EL (cell line): ENCODE results near the gene OSGIN1.
"Not testable (repeated sequence)": the region's sequence is repeated elsewhere in the genome, so short reads cannot be mapped to it uniquely, and the experiment has no call there.

Experiments used
- DNase-seq: peaks from one replicate; pipeline ENCODE4 v3.0.0-alpha.2; 2016

Gene OSGIN1

DNA sequence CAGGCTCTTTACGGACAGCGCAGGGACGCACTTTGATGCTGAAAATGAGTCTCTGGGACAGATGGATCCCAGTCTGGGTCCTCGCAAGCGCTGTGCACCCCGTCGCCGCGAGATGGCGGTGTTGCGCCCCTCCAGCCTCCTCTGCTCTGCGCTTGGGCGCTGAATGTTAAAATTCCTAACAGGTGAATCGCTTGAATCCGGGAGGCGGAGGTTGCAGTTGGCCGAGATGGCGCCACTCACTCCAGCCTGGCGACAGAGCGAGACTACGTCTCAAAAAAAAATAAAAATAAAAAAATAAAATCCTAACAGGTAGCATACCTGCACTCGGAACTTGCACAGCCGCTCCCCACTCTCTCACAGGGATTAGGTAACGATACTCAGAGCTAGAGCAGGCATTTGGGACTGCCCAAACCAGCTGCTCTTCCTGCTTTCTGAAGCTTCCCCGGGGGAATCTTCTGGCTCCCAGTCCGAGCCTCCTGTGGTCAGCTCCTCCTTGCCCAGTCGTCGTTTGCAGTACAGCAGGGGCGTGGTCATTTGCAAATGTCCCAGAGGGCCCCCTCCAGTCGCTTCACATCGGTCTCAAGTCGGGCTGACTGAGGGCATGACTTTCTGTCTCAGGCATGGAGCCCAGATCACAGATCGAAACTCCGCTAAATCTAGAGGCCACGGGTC lies 26.2 kb upstream of the OSGIN1 start:
- DNase-seq = peak; percentile 78

DNA sequence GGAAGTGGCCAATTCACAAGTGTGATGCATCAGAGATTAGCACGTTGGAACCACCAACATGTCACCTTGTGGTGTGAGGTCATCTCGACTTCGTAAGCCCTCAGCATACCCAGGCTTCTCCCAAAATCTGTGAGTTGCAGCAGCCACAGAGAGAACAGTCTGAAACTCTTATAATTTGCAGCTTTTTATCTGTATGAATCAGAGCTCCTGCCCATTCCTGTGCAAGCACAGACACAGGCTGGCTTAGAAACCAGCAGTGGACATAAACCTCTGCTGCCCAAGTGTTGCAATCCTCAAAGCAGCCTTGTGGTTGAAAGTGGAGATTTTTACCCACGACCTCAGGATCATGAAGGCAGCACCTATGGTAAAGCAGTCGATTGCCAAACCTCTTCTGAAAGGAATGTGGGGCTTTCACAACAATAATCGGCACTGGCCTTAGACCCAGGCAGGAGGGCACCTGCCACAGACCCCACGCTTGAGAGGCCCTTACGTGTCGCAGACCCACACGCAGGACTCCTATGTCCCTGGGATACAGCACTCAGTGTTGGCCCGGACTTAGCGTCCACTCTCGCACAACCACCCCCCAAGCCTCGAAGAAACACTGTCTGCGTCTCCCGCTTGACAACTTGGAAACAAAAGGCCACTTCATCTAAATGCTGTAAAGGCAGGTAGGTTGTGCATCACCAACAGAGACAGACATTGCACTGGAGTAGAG lies 24.5 kb upstream of the OSGIN1 start:
- DNase-seq = peak; percentile 35

DNA sequence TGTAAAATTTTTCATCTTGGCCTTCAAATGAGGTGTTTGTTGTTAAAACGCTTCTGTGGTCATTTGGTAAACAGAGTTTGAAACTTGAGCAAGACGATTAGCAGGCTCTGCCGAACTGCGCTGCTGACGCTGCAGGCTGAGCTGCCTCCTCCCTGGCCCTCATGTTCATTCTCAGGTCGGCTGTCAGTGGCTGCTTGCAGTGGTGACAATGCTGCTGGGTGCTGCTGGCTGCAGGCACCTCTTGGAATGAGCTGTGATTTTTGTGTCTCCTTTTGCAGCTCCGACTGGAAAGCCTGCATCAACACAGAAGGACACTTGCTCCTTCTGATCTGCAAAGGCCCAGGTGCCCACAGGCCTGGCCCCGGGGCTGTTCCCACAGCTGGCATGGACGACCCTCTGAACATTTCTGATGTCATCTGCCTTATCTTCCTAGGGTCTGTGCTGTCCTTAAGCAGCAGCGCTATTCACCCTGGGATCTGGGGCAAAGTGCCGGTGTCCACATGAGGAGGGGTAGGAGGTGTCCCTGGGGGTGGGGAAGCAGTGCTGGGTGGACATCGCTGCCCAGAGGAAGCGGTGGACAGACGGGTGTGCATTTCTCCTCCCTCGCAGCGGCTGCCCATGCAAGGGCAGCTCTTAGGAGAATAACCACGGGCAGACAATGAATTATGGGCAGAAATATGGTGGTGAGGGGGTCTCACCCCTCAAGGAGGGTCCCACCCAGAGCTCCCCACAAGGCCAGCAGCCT lies 23.1 kb upstream of the OSGIN1 start:
- DNase-seq = no peak

DNA sequence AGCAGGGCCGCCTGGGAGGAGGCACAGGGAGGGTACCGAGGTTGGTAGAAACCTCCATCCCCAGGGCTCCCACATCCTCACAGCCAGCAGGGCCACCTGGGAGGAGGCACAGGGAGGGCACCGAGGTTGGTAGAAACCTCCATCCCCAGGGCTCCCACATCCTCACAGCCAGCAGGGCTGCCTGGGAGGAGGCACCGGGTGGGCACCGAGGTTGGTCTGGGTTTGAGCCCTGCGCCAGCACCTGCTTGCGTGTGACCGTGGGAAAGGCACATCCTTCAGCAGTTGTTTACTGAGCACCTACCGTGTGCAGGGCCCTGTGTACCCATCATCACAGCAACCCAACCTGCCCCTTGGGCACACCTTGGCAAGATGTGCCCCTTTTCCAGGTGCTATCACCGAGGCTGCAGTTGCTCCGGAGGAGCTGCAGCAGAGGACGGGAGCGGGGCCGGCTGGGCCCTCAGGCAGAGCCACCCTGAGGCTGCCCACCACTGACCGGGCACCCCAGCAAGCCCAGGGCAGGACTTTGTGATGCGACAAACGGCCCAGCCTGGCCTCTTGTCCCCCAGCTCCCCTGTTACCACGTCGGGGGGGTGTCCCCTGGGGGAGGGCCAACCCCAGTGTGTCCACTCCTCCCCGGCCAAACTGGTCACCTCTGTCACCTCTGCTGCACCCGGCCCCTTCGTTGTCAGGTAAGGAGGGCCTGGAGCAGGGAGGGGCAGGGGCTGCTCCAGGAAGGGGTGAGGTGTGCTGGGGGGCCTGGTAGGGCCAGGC lies 22.1 kb upstream of the OSGIN1 start:
- DNase-seq = no peak

DNA sequence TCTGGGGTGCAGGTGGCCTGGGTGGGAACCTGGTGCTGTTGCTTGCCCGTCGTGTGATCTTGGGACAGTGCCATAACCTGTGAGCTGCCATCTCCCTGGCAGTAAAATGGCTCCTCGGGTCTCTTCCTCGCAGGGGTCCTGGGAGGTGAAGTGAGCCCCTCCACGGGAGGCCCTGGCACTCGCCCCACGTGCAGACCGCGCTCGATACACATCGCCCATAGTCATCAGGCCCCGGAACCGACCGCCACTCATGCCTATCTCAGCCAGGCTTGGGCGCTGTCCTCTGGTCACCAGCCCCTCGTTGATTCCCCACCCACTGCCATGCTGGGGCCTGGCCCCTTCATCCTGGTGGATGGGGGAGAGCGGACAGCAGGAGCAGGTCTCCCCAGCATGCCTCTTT lies 21.5 kb upstream of the OSGIN1 start:
- DNase-seq = no peak

DNA sequence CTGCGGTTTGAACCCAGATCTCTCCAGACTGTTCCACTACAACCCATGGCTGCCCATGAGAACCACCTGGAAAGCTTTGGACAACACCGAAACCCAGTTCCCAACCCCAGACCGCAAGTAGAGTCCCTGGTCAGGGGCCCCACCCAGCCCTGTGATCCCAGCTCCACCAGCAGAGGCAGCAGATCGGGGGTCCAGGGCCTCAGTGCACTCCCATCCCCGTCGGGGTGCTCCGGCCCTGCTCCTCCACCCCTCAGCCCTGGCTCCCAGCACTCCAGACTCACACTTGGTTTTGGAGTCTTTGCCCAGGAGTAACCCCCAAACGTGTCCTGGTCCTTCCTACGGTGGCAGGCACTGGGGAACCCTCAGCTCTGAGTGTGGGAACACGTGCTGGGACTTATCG lies 20.7 kb upstream of the OSGIN1 start:
- no peak for DNase-seq

DNA sequence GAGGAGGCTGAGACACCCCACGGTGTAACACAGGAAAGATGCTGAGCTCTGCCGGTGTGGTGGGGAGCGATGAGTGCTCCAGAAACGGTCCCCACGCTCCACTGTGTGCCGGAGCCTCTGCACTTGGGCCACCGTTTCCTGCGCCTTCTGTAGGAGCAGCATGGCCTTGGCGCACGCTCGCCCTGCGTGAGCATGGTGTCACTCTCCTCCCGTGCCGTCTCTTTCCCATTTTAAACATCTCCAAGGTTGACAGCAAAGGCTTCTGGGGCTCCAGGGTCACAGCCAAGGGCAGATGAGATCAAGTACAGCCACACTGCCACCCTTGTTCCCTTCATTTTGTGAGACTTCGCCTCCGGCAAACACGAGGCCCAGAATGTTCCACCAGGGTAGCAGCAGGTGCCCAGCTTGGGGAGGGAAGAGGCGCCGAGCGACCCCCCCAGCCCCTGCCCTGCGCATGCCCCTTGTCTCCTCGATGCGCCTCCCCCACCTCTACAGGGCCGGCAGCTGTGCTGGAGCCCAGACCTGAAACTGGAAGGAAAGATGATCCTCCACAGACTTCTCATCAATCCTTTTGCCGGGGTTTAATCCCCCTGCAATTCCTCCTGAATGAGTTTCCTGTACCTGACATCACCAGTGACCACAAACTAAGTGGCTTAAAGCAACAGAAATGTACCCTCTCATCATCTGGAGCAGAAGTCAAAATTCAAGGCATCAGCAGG lies 19.9 kb upstream of the OSGIN1 start:
- DNase-seq = no peak

DNA sequence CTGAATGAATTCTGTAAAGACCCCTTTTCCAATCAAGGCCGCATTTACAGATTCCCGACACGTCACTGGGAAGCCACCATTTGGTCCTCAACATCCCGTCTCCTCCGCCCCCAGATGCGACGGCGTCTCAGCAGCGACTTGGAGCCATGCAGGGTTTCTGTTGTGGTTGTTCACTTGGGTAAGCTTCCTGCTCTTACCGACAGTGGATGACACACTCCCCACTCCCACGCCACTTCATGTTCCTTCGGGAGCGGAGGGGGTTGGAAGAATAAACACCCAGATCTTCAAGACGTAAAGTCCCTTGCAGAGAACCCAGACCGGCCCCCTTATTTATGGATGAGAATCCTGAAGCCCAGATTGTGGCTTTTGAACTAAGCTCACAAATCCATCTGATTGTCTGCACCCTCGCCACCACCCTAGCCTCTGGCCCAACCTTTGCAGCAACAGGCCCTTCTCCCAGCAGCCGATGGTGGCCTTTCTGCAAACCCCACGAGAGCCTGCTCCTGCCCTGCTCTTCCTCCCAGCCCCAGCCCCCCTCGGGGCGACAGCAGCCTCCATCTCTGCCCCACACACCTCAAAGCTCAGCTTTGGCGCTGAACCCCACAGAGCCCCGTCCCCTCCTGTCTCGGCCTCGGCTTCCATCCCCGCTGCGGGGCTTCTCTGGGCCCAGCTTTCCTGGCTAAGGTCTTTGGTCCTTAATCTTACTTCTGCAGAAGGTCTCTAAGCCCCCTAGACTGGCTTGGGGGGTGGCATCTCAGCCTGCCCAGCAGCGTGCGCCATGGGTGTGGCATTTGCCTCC lies 19.0 kb upstream of the OSGIN1 start:
- DNase-seq = no peak

DNA sequence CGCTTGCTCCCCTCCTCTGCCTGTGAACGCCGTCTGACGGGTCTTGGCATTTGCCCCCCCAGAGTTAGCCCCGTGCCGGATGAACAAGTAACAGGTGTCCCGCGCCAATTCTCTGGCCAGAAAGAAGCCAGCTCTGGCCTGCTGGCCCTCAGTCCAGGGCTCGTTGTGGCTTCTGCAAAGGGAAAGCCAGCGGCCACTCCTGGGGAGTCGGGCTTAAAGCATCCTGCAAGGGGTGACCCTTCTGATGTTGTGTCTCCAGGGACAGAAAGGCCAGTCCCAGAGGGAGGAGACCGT lies 18.4 kb upstream of the OSGIN1 start:
- DNase-seq = no peak

DNA sequence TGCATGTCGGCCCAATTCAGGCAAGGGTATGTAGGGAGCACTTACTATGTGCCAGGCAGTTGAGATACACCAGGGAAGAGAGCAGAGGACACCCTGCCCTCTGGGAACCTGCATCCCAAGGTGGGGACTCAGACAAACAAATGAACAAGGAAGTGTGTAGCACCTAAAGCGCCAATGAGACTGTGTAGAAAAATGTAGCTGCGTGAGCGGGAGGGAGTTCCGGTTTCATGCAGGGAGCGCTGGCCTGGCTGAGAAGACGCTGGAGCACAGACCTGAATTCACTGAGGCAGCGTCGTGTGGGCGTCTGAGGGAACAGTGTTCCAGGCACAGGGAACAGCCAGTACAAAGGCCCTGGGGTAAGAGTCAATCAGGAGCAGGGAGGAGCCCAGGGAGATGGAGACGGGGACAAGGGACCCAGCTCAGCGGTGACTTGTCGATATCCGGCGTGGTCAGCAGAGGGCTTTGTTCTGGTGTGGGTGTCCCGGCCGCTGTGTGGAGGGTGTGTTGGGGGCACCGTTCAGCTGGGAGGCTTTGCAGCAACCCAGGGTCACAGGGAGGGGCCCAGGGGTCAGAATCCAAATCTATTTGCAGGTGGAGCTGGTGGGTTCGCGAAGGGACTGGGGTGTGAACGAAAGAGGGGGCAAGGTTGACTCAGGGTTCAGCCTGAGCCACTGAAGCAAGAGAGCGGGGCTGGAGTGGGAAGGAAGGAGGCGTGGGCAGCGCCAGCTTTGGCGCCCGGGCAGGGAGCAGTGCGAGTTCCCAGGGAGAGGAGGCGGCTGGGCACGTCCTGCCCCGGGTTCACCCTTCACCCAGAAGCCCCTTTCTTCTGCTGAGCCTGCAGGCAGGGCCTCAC lies 17.8 kb upstream of the OSGIN1 start:
- no peak for DNase-seq

DNA sequence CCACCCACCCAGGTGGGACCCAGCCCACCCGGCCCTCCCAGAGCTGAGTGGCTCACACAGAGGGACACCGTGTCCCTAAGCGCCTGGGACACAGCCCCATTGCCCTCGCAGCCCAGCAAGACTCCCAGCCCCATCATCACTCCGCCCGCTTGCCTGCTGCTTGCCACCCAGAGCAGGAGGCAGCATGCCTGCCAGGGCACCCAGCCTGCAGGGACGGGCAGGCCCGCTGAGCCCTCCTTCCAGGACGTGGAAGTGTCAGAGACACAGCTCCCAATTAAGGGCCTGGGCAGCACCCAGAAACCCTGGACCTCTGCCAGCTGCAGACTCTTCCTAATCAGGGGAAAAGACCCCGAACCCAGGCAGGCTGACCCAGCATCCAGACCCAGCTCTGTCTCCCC lies 17.2 kb upstream of the OSGIN1 start:
- no peak for DNase-seq

DNA sequence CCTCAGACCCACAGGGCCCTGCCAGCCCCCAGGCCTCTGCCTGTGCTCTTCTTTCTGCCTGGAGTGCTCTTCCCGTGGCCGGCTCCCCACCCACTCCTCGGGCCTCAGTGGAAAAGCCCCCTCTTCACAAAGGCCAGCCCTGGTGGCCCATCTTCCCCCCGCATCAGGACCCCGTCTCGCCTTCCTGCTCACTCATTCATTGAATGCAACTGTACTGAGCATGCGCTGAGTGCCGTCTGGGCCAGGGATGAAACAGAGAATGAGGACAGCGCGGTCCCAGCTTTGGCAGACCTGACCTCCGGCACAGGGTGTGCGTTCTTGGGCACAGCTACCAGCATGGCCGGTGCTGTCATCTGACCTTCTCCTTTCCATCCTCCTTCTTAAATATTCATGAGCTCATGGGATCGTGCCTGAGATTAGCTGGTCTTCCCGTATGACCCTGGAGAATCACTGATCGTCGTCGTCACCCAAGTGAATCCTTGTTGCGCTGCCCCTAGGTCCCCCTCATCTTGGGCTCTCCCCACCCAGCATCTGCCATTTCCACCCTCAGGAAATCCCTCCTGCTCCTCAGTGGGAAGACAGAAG lies 16.4 kb upstream of the OSGIN1 start:
- DNase-seq = no peak

DNA sequence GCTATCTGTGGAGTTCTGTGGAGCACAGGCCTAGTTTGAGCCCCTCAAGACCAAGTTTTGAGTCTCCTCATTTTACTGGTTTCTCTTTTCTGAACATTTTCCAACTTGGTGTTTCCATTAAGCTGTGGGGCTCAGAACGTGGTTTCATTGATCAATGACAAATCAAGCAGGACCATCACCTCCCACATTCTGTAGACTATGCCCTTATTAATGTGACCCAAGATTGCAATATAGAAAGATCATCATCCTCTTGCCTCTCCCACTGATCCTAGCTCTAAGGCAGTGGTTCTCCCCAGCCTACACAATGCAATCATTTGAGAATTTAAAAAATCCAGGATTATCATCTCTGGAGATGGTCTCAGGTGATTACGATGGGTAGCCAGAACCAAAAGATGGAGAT lies 15.8 kb upstream of the OSGIN1 start:
- no peak for DNase-seq

DNA sequence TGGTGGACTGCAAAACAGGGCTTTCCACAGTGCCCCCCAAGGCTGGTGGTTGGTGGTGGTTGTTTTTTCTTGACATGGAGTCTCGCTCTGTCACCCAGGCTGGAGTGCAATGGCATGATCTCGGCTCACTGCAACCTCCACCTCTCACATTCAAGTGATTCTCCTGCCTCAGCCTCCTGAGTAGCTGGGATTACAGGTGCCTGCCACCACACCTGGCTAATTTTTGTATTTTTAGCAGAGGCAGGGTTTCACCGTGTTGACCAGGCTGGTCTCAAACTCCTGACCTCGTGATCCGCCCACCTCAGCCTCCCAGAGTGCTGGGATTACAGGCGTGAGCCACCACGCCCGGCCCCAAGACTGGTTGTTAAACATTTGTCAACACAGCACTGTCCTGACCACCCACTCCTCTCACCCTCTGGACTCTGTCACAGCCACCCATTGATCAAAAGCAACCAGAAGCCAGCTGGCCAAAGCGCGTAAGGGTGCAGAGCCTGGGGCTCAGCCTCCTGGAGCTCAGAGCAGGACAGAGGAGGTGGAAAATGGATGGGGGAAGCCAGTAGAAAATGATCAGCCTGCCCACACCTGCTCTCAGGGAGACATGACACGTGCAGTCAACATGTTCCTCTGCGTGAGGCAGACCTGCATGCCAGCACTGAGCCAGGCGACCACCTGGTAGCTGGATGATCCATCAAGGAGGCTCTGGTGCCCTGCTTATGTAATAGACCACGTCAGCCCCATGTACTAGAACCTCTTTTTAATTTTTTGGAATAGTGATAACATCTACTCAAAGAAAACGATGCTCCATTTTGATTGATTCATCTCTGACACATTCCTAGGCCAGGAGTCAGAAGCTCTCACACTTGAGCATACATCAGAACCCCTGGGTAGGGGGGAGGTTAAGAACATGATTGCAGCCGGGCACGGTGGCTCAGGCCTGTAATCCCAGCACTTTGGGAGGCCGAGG lies 14.8 kb upstream of the OSGIN1 start:
- DNase-seq = no peak

DNA sequence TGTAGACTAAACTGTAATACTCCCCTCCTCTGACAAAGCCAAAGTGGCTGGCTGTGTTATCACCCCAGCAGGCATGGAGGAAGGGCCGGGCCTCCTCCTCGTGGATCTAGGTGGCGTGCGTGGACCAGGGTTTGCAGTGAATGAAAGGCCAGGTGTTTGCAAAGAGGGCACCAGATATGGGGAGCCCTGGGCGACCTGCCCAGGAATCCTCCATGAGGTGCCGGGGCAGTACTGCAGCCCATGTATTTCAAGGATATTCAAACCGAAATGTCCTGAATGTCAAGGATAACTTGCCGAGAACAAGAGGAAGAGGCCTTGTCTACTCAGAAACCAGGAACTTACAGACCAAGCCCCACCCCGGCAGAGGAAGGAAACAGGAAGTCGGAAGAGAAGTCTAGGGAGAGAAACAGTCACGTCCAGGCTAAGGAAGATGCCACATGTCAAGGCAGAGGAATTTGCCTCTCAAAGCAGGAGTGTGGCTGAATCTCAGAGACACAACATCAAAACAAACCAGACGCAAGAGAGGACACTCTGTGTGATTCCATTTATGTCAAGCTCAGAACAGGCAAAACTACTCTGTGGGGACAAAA lies 13.7 kb upstream of the OSGIN1 start:
- DNase-seq = peak; percentile 21

DNA sequence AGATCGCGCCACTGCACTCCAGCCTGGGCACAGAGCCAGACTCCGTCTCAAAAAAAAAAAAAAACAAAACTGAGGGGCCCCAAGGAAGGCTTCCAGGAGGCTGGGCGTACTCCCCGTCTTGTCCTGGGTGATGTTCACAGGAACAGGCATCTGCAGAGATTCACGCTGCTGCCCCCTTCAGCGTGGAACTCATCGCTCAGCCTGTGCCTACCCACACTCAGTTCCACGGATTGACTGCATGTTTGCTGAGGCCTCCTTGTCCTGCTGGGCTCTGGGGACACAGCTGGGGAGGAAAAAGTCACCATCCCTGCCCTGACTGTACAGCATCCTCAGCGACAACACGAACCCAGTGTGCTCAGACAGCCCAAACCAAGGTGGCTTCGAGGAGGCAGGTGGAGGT lies 12.9 kb upstream of the OSGIN1 start:
- DNase-seq = no peak

DNA sequence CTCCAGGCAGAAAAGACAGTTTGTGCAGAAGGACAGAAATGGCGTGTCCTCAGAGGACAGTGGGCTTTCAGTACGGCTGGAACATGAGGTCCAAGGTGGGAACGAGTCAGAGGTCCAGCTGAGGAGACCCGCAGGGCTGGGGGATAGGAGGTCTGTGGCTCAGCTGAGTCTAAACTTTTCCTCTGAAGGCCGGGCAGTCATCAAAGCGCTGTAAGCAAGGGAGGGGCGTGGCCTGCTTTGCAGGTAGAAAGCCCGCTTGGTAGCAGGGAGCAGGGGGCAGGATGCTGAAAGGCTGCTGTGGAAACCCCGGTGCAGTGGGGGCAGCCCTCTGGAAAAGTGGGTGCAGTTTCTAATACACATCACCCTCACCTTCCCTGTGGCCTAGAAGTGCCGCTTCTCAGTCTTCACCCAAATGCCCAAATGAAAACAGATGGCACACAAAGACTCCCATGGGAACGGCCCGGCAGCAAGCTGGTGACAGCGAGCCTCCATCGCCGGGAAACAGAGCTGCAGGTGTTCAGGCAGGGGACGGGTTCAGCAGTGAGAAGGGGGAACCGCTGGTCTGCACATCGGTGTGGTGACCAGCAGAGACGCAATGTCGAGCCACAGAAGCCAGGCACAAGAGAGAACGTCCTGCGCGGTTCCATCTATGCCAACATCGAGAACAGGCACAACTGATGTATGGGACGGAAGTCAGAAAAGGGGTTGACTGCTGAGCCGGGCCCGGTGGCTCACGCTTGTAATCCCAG lies 12.2 kb upstream of the OSGIN1 start:
- no peak for DNase-seq

DNA sequence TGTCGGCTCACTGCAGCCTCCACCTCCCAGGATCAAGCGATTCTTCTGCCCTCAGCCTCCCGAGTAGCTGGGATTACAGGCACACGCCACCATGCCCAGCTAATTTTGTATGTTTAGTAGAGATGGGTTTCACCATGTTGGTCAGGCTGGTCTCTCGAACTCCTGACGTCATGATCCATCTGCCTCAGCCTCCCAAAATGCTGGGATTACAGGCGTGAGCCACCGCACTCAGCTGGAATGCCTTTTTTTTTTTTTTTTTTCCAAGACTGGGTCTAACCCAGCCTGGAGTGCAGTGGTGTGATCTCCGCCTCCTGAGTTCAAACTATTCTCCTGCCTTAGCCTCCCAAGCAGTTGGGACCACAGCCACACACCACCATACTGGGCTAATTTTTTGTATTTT lies 11.5 kb upstream of the OSGIN1 start:
- DNase-seq = not testable (repeated sequence)
